ENCODE measurements around the gene KIF2C.
"Not testable (repeated sequence)": the region's sequence is repeated elsewhere in the genome, so short reads cannot be mapped to it uniquely, and the experiment has no call there.

KIF2C gene

GRCh38 chr1:44720281-44720680, 19.4 kb upstream of the KIF2C start:
- no peak for DNase-seq

DNA sequence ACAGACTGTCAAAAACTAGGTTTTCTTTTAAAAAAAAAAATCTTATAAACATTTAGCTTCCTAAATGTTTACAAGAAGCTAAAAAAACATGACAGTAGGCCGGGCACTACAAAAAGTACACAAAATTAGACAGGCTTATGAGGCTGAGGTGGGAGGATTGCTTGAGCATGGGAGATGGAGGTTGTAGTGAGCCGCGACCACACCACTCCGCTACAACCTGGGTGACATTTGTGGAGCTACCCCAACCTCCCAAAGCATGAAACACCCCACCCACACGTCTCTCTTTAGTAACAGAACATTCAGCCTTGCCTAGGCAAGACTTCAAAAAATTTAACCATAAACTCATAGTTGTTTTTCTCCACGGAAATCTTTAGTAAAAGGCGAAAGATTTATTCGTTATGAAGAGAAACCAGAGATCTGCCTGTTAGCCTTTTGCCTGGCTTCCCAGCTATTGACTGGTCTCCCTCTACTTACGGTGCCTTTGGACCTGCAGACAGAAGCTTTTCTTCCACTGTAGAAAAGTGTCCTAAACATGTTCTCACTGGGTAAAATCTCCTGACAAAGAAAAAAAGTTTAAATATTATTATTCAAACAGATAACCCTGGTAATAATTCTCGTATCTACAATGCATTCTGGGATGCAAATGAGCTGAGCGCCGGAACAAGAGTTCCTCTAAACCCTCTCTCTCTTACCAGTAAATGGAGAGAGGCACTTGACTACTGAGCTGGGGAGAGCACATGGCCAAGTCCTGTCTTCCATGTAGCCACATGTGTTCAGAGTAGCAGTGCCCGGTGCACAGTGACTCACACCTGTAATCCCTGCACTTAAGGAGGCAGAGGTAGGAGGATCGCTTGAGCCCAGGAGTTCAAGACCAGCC, 17.9 kb upstream of the KIF2C start:
- peak; percentile 95 to 97 for DNase-seq

GRCh38 chr1:44723064-44723463, 16.6 kb upstream of the KIF2C start:
- no peak for DNase-seq

DNA sequence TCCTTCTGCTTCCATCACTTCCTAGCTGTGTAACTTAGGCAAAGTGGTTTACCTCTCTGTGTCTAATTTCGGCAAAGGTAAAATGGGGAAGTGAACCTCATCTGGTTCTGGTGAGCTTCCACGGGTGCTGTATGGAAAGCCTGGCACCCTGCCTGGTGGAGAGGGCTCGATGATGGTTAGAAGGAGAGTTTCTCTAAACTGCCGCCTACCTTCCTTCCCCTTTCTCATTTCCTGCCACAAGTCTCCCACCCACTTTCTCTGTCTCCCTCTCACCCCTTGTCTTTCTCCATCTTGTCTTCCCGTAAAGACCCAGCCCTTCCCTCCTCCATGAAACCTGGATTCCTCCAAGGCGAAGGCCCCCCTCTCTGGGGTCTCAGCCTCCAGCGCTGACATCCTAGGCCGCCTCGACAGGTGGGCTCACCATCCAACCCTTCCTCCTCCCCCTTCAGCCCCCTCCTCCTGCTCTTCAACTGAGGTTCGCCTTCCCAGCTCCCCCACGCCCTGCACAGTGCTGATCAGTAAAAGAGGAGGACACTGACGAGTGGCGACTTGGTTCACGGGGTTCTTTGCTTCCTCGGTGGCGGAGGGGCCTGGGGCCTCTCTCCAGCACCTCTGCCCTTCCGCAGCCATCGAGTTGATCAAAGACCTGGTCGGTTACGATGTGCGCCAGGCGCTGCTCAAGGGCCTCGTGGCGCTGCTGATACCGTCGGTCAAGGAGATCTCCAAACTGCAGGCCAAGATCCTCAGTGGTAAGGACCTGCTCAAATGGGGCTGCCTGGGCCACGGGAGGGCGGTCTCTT, 15.9 kb upstream of the KIF2C start:
- DNase-seq, result no peak

DNA sequence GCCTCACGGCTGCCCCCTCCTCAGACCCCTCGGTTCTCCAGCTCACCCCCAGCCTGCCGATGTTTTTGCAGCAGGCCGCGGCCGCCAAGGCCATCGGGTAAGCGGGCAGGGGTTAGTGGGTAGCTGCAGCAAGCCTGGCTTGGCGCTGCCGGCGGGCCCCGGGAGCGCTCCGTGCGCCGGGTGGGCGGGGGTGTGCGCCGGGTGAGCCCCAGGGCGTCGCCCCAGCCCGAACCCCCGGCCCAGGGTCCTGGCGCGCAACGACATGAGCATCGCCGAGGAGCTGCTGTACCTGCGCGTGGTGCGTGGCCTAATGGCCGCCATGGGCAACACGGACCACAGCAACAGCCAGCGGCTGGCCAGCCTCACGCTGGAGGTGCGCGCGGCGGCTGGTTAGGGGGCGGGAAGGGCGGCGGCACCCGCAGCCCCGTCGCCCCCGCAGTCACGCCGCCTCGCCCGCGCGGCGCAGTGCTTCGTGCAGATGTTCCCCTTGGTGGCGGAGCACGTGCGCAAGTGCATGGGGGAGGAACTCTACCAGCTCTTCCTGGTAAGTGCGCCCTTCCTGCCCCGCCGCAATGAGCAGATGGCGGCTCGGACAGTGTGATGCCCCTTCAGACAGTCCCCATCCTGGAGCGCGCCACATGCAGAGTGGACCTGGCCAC, 15.2 kb upstream of the KIF2C start:
- DNase-seq, result no peak

GRCh38 chr1:44724955-44725698, 14.5 kb upstream of the KIF2C start:
- no peak for DNase-seq

GRCh38 chr1:44730741-44731512, 8.7 kb upstream of the KIF2C start, which contains the start of gene RNU5D-1:
Gene RNU5D-1, minus strand, starts transcription at chr1:44731170.
- DNase-seq, result peak; percentile 97

- no peak for DNase-seq
Observed at GRCh38 chr1:44733365-44733764, 6.3 kb upstream of the KIF2C start.

DNA sequence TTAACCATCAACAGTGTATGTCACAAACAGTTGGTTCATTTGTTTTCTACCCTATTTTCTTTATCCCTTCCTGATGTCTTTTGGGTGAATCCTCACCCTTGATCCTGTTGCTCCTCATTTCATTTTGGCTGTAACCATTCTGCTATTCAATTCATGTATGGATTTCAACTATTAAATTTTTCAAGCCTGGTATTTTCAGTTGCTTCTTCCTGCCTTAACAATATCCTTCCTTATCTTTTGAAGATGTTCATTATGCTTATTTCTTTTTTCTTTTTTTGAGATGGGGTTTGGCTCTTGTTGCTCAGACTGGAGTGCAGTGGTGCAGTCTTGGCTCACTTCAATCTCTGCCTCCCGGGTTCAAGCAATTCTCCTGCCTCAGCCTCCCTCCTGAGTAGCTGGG, 5.9 kb upstream of the KIF2C start:
- DNase-seq, result no peak

GRCh38 chr1:44735992-44736391, 3.6 kb upstream of the KIF2C start:
- DNase-seq, result no peak

GRCh38 chr1:44738953-44739306, 707 bp upstream of the KIF2C start:
- DNase-seq, result not testable (repeated sequence)

DNA sequence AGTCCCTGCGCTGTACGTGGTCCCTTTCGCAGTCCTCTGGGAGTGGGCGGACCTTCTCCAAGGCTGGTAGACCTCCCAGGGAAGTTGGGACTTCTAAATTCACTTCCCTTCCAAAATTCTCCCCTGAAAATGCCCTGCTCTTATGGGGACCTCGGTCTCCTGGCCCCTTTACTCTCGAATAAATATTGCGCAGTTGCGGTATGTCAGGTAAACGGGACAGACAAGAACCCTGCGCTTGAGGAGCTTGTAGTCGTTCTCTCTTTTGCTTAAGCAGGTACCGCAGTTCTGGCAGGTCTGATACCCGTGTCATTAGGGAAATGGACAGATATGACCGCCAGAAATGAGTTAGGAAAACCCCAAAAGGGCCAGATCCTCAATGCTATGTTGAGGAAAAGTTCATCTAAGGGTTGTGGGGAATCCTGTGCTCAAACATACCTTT, 561 bp downstream of the KIF2C start:
- no peak for DNase-seq

GRCh38 chr1:44743211-44743610, 3.6 kb downstream of the KIF2C start:
- no peak for DNase-seq

DNA sequence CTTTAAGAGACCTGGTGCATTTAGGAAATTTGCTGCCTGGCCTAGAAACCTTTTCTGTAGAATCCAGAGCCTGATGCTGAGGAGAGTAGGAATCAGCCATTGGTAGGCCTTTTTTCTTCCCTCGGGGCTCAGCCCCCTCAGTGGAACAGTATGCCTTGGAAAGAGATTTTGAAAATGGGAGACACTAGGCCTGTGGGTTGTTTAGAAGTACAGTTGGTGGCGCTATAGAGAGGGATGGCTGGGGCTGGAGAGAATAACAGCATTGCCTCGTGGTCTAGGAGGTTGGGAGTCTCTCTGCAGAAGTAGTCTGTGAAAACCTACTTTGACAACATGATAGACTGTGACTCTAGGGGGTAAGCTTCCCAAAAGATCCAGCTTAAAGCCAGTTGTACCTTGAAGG, 8.2 kb downstream of the KIF2C start:
- no peak for DNase-seq

DNA sequence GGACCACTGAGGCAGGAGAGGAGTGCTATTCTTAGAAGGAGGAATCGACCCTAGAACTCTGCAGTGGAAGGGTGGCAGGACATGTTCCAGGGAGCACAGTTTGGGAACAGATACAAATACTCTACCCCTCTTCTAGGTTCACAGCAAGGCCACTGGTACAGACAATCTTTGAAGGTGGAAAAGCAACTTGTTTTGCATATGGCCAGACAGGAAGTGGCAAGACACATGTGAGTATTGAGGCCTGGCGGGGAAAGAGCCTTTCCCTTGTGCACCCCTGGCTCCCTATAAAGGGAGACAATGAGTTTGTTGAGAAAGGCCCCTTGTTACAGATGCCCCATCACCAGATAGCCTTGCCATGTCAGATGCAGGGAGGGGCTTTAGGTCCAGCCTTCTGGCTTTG, 17.8 kb downstream of the KIF2C start:
- DNase-seq, result no peak

DNA sequence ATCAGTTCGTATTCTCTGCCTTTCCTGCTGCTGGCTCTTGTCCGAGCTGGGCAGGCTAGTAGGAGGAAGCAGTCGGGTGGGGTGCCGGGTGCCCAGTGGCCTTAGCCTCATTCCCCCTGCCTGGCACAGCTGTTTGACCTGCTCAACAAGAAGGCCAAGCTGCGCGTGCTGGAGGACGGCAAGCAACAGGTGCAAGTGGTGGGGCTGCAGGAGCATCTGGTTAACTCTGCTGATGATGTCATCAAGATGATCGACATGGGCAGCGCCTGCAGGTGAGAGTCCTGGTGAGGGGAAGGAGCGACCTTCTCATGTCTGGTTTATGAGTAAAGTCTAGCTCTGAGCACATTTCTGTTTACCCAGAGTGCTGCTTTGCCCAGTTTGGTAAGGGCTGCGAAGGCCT, 19.4 kb downstream of the KIF2C start:
- DNase-seq, result no peak

DNA sequence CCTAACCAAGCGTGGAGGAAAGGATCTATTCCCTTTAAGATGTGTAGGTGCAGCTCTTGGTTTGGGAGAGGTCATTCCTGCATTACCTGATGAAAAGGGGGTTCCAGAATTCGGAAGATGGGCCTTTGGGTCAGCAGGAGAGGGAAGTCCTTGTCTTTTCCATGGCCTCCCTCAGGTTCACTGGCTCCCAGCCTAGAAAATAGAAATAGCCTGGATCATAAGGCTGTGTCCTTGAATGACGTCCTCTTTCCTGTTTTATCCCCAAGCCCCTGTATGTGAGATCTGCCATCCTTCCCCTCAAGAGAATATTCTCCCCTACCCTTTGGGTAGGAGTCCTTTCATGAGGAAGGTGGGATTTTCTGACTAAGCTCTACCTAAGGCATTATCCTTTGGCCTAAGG, 21.2 kb downstream of the KIF2C start:
- DNase-seq, result no peak

- not testable (repeated sequence) for DNase-seq
Observed at GRCh38 chr1:44766421-44766820, 26.8 kb downstream of the KIF2C start.

GRCh38 chr1:44775078-44775929, 35.7 kb downstream of the KIF2C start, which contains the start of gene RPS8:
Gene RPS8, plus strand, starts transcription at chr1:44775540. Its CDS starts 57 bp downstream, at chr1:44775597.
- DNase-seq, result peak; percentile 90 to 94

- no peak for DNase-seq
Observed at GRCh38 chr1:44775930-44776729, 36.5 kb downstream of the KIF2C start.
